Calu3 (cell line): ENCODE results near the gene ULK2. TPM values are rescaled to one million over a fixed set of nuclear protein-coding genes. Genes with fewer than 3 reads are reported as not detected.

ENCODE experiments used
- BruUV-seq: library from RNA; stranded (reverse); fragments of 400-500 nt; replicated peaks from 2 replicates; lab custom pipeline; 2021; lab: Mats Ljungman, UMichigan
- CTCF ChIA-PET: fragments of 300-600 bp; sonication (Branson Sonifier 250); formaldehyde crosslinking; loops from one replicate; lab custom pipeline; 2022; ENCODE audit warnings: antibody characterized with exemption; lab: Charles Lee
- DNase-seq: peaks from one replicate; pipeline ENCODE4 v3.0.0; 2022
- H3K27ac Mint-ChIP-seq: one replicate; pipeline ENCODE4 v1.8.0; 2022; ENCODE audit warnings: mixed read lengths; ENCODE audit not compliant: unreplicated experiment
- H3K27me3 Mint-ChIP-seq: one replicate; pipeline ENCODE4 v1.8.0; 2022; ENCODE audit warnings: mixed read lengths; ENCODE audit not compliant: unreplicated experiment
- H3K36me3 Mint-ChIP-seq: one replicate; pipeline ENCODE4 v1.8.0; 2022; ENCODE audit warnings: mild to moderate bottlenecking, moderate library complexity, mixed read lengths; ENCODE audit not compliant: insufficient read depth, unreplicated experiment
- H3K4me1 Mint-ChIP-seq: one replicate; pipeline ENCODE4 v1.8.0; 2022; ENCODE audit warnings: mild to moderate bottlenecking, low read depth, mixed read lengths; ENCODE audit not compliant: unreplicated experiment
- H3K4me3 Mint-ChIP-seq: one replicate; pipeline ENCODE4 v1.8.0; 2022; ENCODE audit warnings: mild to moderate bottlenecking, low read depth, moderate library complexity, mixed read lengths; ENCODE audit not compliant: unreplicated experiment
- H3K9me3 Mint-ChIP-seq: one replicate; pipeline ENCODE4 v1.8.0; 2022; ENCODE audit warnings: low read depth, mixed read lengths; ENCODE audit not compliant: unreplicated experiment
- intact Hi-C: fragments of 100-400 bp; cut with micrococcal nuclease; formaldehyde crosslinking; loops from one replicate; pipeline ENCODE4 v1.10.0; 2022; ENCODE audit not compliant: unreplicated experiment
- total RNA-seq: library from RNA; stranded (reverse); gene quantifications from 2 replicates; pipeline ENCODE4 v1.2.3, GENCODE V29; 2022
- TF ChIP-seq, protein P1 (sequence below): fragments of 200-600 bp; IDR thresholded peaks from one replicate; pipeline ENCODE4 v1.8.0; 2022; ENCODE audit warnings: antibody characterized with exemption; ENCODE audit not compliant: unreplicated experiment

The ULK2 gene
- total RNA-seq, 1 experiment from 2014 or later = 4.7 TPM

GRCh38 chr17:19773534-19773933, 94.2 kb downstream of the ULK2 start:
- H3K9me3 Mint-ChIP-seq = no peaks in the 10 kb centered on the region
- intact Hi-C loops = no loop called here
- TF ChIP-seq, protein P1, sequence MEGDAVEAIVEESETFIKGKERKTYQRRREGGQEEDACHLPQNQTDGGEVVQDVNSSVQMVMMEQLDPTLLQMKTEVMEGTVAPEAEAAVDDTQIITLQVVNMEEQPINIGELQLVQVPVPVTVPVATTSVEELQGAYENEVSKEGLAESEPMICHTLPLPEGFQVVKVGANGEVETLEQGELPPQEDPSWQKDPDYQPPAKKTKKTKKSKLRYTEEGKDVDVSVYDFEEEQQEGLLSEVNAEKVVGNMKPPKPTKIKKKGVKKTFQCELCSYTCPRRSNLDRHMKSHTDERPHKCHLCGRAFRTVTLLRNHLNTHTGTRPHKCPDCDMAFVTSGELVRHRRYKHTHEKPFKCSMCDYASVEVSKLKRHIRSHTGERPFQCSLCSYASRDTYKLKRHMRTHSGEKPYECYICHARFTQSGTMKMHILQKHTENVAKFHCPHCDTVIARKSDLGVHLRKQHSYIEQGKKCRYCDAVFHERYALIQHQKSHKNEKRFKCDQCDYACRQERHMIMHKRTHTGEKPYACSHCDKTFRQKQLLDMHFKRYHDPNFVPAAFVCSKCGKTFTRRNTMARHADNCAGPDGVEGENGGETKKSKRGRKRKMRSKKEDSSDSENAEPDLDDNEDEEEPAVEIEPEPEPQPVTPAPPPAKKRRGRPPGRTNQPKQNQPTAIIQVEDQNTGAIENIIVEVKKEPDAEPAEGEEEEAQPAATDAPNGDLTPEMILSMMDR = no peak
- CTCF ChIA-PET = interaction anchor here (0.7 kb wide), 1 partner anchor 36 kb away, joined by 8 read pairs; no protein-coding TSS in a partner anchor
- no peaks in the 10 kb centered on the region for H3K4me1 Mint-ChIP-seq
- no peak overlapping the region for H3K27ac Mint-ChIP-seq
- H3K27me3 Mint-ChIP-seq = no peaks in the 10 kb centered on the region
- DNase-seq = no peak
- no peaks in the 10 kb centered on the region for H3K36me3 Mint-ChIP-seq
- no TSS peak for BruUV-seq
- H3K4me3 Mint-ChIP-seq = no peak overlapping the region

DNA sequence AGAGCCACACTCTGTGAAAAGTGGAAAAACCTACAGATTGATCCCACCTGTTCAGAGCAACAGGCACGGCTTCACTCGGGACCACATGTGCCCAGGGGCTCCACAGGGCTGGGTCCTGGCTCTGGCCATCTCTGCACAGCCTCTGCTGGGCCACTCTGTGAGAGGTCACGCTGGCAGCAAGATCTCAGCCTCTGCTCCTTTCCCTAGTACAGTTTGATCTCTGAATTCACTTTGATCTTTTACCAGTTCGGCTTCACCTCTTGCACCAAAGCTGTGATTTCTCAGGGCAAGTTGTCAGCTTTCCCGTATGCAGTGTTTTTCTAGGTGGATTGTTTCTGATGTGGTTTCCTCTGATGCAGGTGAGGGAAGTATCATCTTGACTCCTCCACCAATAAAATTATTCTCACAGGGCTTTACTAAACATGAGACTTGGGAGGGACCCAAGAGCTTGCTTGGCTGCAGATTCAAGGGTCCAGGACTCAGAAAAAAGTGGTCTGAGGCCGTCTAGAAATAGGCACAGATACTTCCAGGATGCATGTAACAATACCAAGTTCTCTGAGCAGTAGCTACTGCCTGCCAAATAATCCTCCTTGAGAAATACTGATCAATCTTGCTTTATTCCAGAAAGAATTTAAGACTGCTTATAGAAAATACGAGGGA, 95.6 kb downstream of the ULK2 start:
- intact Hi-C loops = no loop called here
- Mint-ChIP-seq H3K4me3 (no peak overlapping the region), H3K36me3 (no peaks in the 10 kb centered on the region), H3K9me3 (no peaks in the 10 kb centered on the region), H3K27ac (no peak overlapping the region), H3K27me3 (no peaks in the 10 kb centered on the region), H3K4me1 (no peaks in the 10 kb centered on the region)
- no TSS peak for BruUV-seq
- no peak for DNase-seq
- CTCF ChIA-PET = no interaction called here
- TF ChIP-seq, protein P1 = no peak

- no peaks in the 10 kb centered on the region for H3K9me3 Mint-ChIP-seq
- intact Hi-C loops = no loop called here
- CTCF ChIA-PET = no interaction called here
- no peak for DNase-seq
- no TSS peak for BruUV-seq
- no peaks in the 10 kb centered on the region for H3K36me3 Mint-ChIP-seq
- H3K4me3 Mint-ChIP-seq = no peak overlapping the region
- no peaks in the 10 kb centered on the region for H3K4me1 Mint-ChIP-seq
- H3K27me3 Mint-ChIP-seq = no peaks in the 10 kb centered on the region
- TF ChIP-seq, protein P1 = no peak
- no peak overlapping the region for H3K27ac Mint-ChIP-seq
Measured at GRCh38 chr17:19770985-19771735, 96.6 kb downstream of the ULK2 start.

- intact Hi-C loops = loop anchor here (10.0 kb wide), 1 partner anchor 405 kb away; the partner anchor contains the start of gene B9D1
- Mint-ChIP-seq H3K9me3 (no peaks in the 10 kb centered on the region), H3K4me1 (no peaks in the 10 kb centered on the region), H3K36me3 (no peaks in the 10 kb centered on the region), H3K27ac (no peak overlapping the region), H3K27me3 (no peaks in the 10 kb centered on the region), H3K4me3 (no peak overlapping the region)
- no peak for DNase-seq
- BruUV-seq = no TSS peak
- TF ChIP-seq, protein P1 = no peak
- CTCF ChIA-PET = interaction anchor here (0.6 kb wide), 1 partner anchor 342 kb away, joined by 3 read pairs; no protein-coding TSS in a partner anchor
Measured at GRCh38 chr17:19769946-19770652, 97.6 kb downstream of the ULK2 start.
